HG03354 (cell line): Measurements from ENCODE around the gene AQP7.
"Not testable (repeated sequence)": the region's sequence is repeated elsewhere in the genome, so short reads cannot be mapped to it uniquely, and the experiment has no call there.

ENCODE experiments used
- ATAC-seq: cut with Tn5 transposase; IDR thresholded peaks from one replicate; pipeline ENCODE4 v1.9.1; 2021; ENCODE audit warnings: mild to moderate bottlenecking; ENCODE audit not compliant: unreplicated experiment, poor library complexity, severe bottlenecking

AQP7 gene

DNA sequence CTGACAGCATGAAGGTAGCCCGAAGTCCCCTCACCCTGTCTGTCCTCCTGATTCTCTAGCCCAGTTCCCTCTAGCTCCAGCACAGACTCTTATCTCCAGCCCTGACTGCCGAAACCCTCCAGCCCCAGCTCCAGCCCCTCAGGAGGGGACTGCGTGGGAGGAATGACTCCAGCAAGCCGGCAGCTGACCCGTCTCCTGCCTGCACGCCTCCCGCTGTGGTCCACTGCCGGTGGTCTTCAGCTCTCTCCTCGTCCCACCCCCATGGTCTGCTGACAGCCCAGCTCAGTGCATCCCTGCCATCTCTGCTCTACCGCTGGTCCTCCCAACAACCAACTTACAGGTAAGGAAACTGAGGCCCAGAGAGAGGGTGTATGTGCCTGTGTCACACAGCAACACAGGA, 559 bp downstream of the AQP7 start:
- ATAC-seq: not testable (repeated sequence)

- not testable (repeated sequence) for ATAC-seq
Observed at GRCh38 chr9:33399047-33399446, 3.3 kb downstream of the AQP7 start.

DNA sequence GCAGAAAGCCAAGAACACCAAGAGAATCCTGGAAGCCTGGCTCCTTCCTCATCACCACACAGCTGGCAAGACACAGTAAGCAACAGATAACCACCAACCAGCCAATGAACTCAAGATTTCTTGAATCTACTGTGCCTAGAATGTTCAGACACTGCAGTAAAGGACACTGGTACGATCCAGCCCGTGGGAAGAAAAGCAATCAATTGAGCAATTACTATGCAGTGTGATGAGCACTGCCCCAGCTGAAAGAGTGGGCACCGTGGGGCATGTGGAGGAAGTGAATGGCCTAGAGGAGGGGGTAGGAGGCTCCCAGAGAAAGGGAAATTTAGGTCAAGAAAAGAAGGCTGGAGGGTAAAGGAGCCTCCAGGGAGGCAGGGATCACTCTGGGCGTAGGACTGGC, 4.6 kb downstream of the AQP7 start:
- ATAC-seq: not testable (repeated sequence)

GRCh38 chr9:33395159-33395879, 7.0 kb downstream of the AQP7 start:
- ATAC-seq: not testable (repeated sequence)

- not testable (repeated sequence) for ATAC-seq
Observed at GRCh38 chr9:33393986-33394385, 8.4 kb downstream of the AQP7 start.

DNA sequence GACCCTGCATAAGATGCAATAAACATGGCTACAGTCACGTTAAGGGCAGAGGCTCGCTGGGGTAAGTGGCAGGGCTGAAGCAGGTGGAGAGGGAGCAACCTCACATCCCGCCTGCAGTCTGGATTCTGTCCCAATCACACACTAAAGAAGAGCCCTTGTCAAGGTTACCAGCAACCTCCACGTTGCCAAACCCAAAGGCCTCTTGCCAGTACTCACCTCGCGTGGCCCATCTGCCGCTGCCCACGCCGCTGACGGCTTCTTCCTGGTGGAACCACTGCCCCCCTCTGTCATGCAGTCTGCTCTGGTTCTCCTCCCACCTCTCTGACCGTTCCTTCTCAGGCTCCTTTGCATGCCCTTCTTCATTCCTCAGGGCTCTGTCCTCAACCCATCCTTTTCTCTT, 8.8 kb downstream of the AQP7 start:
- no peak for ATAC-seq

GRCh38 chr9:33392591-33393021, 9.8 kb downstream of the AQP7 start:
- not testable (repeated sequence) for ATAC-seq

- ATAC-seq: not testable (repeated sequence)
Observed at GRCh38 chr9:33391111-33391771, 11.1 kb downstream of the AQP7 start.

DNA sequence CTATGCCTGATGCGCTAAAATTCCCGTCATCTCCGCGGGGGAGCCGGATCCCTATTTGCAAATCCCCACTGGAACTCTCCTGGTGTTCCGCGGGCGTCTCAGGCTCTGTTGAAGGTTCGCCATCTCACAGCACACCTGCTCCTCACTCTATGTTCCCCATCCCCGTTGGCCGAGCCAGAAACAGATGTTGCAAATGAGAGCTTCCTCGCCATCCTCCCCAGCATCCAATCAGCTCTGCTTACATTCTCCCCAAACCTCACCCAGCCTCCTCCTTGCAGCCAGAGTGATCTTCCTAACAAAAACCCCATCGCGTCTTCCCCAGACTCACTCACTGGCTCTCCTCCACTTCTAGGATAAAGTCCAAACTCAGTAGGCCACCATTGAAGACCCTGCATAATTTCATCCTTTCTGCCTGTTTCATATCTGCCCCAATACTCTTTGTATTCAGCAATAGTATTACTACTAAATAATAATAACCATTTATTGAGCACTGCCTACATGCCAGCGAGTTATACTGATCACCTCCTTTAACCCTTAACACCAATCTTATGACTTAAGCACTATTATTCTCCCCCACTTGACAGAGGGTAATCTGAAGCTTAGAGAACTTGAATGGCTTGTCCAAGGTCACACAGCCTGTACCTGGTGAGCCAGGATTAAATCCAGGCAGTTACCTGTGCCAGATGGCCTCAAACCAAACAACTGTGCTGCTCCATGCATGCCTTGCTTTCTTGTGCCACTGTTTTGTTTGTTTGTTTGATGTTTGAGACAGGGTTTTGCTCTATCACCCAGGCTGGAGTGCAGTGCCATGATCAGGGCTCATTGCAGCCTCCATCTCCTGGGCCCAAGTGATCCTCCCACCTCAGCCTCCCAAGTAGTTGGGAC, 14.0 kb downstream of the AQP7 start:
- no peak for ATAC-seq

DNA sequence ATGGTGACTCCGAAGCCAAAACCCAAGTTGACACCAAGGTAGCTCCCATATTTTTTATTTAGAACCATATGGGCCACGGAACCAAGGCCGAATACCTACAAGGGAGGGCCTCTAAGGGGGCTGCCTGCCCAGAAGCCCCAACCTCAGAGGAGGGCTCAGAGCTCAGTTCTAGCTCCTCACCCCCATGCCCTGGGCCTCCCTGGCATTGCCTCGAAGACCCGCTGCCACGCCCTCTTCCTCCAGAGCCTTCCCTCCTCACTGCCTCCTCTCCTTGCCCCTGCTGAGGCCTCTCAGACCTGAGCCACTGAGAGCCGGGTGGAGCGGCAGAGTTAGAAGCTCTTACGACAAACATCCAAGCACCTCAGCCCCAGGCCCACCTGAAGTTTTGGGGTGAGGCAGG, 15.4 kb downstream of the AQP7 start:
- ATAC-seq: not testable (repeated sequence)

DNA sequence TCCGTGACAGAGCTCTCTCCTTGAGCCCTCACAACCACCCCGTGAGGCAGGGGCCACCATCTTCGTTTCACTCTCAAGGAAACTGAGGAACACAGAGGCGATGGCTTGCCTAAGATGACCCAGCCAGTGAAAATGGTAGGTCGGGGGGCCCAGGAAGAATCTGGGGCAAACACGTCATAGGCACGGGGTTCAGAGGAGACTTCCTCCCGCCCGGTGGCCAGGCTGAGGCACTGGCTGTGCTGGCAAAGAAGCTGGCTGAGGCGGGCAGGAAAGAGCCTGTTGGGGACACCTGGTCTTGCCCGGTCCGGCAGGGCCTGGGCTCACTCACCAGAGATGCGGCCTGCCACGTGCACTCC, 15.7 kb downstream of the AQP7 start:
- not testable (repeated sequence) for ATAC-seq

DNA sequence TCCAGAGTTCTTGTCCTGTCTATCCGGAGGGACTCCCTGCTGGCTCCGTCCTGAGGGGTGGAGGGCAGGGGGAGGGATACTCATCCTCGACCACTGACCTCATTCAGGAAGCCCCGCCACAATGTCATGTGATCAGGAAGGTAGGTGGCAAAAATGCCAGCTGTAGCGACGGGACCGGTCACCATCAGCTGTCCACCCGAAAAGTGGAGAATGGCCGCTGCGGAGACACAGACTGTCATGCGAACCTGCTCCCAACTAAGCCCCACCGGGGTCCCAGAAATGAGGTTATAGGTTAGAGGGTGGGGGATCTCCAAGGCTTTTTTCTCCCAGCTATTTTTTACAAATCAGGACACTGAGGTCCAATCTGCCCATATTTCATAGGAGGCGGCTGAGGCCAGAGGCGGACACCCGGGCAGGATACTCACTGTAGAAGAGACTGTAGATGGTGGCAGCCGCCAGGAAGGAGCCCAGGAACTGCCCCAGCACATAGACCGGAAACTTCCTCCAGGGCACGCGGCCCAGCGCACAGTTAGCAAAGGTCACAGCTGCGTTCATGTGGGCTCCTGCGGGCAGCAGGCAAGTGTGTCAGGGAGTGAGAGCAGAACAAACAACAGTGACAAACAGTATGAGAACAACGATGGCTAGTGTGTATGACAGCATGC, 16.3 kb downstream of the AQP7 start:
- ATAC-seq: not testable (repeated sequence)

DNA sequence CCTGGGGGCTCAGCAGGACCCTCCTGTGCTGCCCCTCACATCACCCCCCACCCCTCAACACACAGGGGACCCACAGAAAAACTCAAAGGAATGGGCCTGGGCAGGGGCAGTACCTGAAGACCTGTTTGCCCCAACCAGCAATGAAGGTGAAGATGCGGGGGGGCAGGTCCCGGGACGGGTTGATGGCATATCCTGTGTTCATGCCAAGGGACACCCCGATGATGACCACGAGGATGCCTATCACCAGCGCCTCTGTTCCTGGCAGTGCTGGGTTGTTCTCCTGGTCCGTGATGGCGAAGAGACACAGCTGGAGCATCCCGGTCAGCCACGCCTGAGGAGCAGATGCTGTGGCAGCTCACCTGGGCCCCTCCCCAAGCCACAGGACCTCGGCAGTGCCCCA, 16.8 kb downstream of the AQP7 start:
- ATAC-seq: not testable (repeated sequence)

DNA sequence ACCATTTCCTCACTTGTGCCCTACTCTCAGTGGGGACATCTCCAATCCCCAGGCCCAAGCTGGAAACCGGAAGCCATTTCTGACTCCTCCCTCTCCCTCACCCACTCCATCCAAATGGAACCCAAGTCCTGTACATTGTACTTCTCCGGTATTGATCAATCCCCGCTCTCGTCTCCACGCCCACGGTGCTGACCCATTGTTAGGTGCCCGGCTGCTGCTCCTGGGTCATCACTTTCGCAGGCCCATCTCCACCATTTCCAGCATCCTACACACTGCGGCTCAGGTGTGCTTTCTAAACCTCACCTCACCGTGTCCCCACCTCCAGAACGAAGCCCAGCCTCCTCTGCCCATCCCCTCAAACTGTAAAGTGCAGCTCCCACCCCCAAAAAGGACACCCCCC, 19.0 kb downstream of the AQP7 start:
- not testable (repeated sequence) for ATAC-seq

GRCh38 chr9:33382397-33382796, 20.0 kb downstream of the AQP7 start:
- ATAC-seq: not testable (repeated sequence)

DNA sequence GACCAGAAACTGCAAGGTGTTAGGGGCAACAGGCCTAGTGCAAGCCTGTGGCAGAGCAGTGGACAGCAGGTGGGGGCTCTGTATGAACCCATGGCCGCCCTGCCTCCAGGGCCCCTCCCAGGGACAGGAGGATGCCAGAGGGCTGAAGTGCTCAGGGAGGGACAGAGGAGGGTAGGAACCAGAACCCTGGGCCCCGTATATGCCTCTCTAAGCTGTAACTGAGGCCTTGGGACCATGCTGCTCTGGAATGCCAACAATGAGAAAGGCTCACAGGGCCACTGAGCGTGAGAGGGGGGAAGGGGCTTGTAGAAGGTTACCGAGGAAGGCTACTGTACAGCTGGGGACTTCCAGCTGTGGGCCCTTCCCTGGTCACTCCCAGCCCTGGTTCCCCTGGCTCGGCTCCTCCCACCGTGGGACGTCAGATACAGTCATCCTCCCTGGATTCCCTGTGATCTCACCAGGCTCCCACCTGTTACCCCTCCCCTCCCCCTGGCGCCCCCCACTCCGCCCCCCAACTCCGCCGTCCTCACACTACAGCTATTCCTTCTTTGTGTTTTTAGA, 21.1 kb downstream of the AQP7 start:
- ATAC-seq: no peak

DNA sequence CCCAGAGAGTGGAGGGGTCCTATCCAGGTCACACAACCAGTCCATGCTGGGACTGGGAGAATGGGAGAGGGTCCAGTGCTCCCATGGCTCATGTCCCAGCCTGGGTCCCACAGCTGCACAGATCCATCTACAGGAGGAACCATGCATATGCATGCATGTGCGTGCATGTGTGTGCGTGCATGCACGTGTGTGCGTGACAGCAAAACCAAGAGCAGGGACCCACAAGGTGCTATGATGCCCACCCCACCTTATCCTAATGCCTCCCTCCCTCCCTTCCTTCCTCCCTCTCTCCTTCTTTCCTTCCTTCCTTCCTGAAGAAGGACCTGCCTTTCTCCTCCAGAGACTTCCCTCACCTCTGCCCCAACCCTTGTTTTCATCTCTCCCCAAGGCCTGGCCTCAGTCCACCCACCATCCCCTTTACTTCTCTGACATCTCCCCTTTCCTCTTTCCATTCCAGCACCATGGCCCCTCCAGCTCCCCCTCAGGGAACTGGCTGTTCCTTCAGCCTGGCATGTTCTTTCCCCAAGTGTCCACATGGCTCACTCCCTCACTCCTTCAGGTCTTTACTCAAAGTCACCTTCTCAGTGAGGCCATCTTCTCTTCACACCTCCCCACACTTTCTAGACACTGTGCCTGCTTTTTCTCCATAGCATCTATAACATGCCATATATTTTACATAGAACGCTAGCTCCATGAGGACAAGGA, 21.8 kb downstream of the AQP7 start:
- ATAC-seq: no peak

GRCh38 chr9:33379666-33380389, 22.5 kb downstream of the AQP7 start:
- ATAC-seq: no peak
